KMS-11 (cell line): Measurements from ENCODE around the gene IL20RB.
"Not testable (repeated sequence)": the region's sequence is repeated elsewhere in the genome, so short reads cannot be mapped to it uniquely, and the experiment has no call there.

Experiments used
- H2AFZ ChIP-seq: fragments of 200-600 bp; sonication (generic); 2 replicates; pipeline ENCODE4 v1.6.1; 2016; ENCODE audit warnings: antibody characterized with exemption, mixed run types, low read depth
- H3K27ac ChIP-seq: fragments of 200-600 bp; sonication (generic); 2 replicates; pipeline ENCODE4 v1.6.1; 2016; ENCODE audit warnings: mild to moderate bottlenecking, mixed run types
- H3K27me3 ChIP-seq: fragments of 200-600 bp; sonication (generic); 2 replicates; pipeline ENCODE4 v1.6.1; 2017; ENCODE audit warnings: mild to moderate bottlenecking, low read depth, mixed run types, moderate library complexity; ENCODE audit not compliant: insufficient read depth
- H3K36me3 ChIP-seq: fragments of 200-600 bp; sonication (generic); 2 replicates; pipeline ENCODE4 v1.6.1; 2017; ENCODE audit warnings: mild to moderate bottlenecking, mixed run types; ENCODE audit not compliant: insufficient read depth
- H3K4me1 ChIP-seq: fragments of 200-600 bp; sonication (generic); 2 replicates; pipeline ENCODE4 v1.6.1; 2016; ENCODE audit warnings: mild to moderate bottlenecking, low read depth, mixed run types; ENCODE audit not compliant: poor library complexity, severe bottlenecking
- H3K4me2 ChIP-seq: fragments of 200-600 bp; sonication (generic); 2 replicates; pipeline ENCODE4 v1.7.0; 2016; ENCODE audit warnings: mild to moderate bottlenecking, mixed run types
- H3K4me3 ChIP-seq: fragments of 200-600 bp; sonication (generic); IDR thresholded peaks from 2 replicates; pipeline ENCODE4 v1.6.1; 2017; ENCODE audit warnings: low read depth, low read length, mixed read lengths; ENCODE audit not compliant: insufficient read depth
- H3K79me2 ChIP-seq: fragments of 200-600 bp; sonication (generic); 2 replicates; pipeline ENCODE4 v1.6.1; 2016; ENCODE audit warnings: low read depth, mixed run types; ENCODE audit not compliant: insufficient read depth
- H3K9ac ChIP-seq: fragments of 200-600 bp; sonication (generic); 2 replicates; pipeline ENCODE4 v1.6.1; 2016; ENCODE audit warnings: mild to moderate bottlenecking, mixed run types
- H4K20me1 ChIP-seq: fragments of 200-600 bp; sonication (generic); 2 replicates; pipeline ENCODE4 v1.6.1; 2016; ENCODE audit warnings: mild to moderate bottlenecking, mixed run types; ENCODE audit not compliant: insufficient read depth
- TF ChIP-seq, protein P1 (sequence below): fragments of 200-600 bp; sonication (generic); conservative IDR thresholded peaks from 2 replicates; pipeline ENCODE4 v1.6.1; 2017; ENCODE audit warnings: low read depth, mild to moderate bottlenecking, antibody characterized with exemption, low read length, moderate library complexity, mixed read lengths

Gene IL20RB

DNA sequence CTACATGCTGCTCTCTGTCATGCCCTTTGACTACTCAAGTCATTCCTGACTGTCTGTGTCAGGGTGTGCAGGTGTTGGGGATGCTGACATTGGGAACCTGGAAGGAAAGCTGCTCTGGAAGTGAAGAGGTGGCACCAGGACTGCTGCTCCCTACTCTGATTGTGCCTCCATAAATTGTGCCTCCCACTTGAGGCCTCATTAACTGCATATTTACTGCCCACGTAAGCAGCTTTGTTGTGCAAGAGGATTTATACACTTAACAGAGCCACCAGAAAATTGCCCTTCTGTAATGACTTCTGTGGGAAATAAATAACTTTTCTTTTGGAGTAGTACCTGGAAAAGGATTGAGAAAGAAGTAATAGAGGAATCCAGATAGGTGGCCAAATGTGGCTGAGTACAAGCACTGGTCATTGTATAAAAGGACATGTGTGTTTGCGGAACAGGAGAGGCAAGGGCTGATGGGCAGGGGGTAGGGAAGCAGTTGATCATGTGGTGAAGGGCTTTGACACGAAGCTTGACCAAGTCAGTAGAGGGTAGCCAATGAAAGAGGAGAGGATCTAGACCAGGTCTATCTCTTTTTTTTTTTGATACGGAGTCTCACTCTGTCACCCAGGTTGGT, 24.8 kb downstream of the IL20RB start:
- Histone ChIP-seq H3K4me2 (no peak overlapping the region), H3K79me2 (no peaks in the 10 kb centered on the region), H3K4me1 (peaks cover 8% of the 10 kb centered on the region), H4K20me1 (no peaks in the 10 kb centered on the region), H3K27ac (no peak overlapping the region), H3K9ac (no peak overlapping the region), H2AFZ (no peak overlapping the region), H3K36me3 (no peaks in the 10 kb centered on the region), H3K27me3 (no peaks in the 10 kb centered on the region), H3K4me3 (no peak overlapping the region)
- TF ChIP-seq, protein P1, sequence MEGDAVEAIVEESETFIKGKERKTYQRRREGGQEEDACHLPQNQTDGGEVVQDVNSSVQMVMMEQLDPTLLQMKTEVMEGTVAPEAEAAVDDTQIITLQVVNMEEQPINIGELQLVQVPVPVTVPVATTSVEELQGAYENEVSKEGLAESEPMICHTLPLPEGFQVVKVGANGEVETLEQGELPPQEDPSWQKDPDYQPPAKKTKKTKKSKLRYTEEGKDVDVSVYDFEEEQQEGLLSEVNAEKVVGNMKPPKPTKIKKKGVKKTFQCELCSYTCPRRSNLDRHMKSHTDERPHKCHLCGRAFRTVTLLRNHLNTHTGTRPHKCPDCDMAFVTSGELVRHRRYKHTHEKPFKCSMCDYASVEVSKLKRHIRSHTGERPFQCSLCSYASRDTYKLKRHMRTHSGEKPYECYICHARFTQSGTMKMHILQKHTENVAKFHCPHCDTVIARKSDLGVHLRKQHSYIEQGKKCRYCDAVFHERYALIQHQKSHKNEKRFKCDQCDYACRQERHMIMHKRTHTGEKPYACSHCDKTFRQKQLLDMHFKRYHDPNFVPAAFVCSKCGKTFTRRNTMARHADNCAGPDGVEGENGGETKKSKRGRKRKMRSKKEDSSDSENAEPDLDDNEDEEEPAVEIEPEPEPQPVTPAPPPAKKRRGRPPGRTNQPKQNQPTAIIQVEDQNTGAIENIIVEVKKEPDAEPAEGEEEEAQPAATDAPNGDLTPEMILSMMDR = no peak

GRCh38 chr3:136984837-136985236, 27.1 kb downstream of the IL20RB start:
- Histone ChIP-seq H3K4me2 (no peak overlapping the region), H3K79me2 (no peaks in the 10 kb centered on the region), H3K4me1 (no peaks in the 10 kb centered on the region), H2AFZ (no peak overlapping the region), H3K9ac (no peak overlapping the region), H4K20me1 (no peaks in the 10 kb centered on the region), H3K4me3 (no peak overlapping the region), H3K27ac (no peak overlapping the region), H3K36me3 (no peaks in the 10 kb centered on the region), H3K27me3 (no peaks in the 10 kb centered on the region)
- TF ChIP-seq, protein P1 = no peak

DNA sequence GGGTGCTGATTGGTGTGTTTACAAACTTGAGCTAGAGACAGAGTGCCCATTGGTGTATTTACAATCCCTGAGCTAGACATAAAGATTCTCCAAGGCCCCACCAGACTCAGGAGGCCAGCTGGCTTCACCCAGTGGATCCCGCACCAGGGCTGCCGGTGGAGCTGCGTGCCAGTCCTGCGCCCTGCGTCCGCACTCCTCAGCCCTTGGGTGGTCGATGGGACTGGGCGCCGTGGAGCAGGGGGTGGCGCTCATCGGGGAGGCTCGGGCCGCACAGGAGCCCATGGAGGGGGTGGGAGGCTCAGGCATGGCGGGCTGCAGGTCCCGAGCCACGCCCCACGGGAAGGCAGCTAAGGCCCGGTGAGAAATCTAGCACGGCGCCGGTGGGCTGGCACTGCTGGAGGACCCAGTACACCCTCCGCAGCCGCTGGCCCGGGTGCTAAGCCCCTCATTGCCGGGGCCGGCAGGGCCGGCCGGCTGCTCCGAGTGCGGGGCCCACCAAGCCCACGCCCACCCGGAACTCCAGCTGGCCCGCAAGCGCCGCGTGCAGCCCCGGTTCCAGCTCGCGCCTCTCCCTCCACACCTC, 29.7 kb downstream of the IL20RB start:
- not testable (repeated sequence) for H3K27me3 ChIP-seq, H3K79me2 ChIP-seq, H2AFZ ChIP-seq, H3K4me1 ChIP-seq, H3K9ac ChIP-seq, H3K36me3 ChIP-seq, H3K27ac ChIP-seq, H4K20me1 ChIP-seq, H3K4me3 ChIP-seq, H3K4me2 ChIP-seq

GRCh38 chr3:136988651-136989050, 30.9 kb downstream of the IL20RB start:
- H3K27ac ChIP-seq = no peak overlapping the region
- TF ChIP-seq, protein P1 = no peak
- H3K36me3 ChIP-seq = no peaks in the 10 kb centered on the region
- H4K20me1 ChIP-seq = no peaks in the 10 kb centered on the region
- H3K9ac ChIP-seq = no peak overlapping the region
- H2AFZ ChIP-seq = no peak overlapping the region
- H3K79me2 ChIP-seq = no peaks in the 10 kb centered on the region
- H3K27me3 ChIP-seq = no peaks in the 10 kb centered on the region
- no peak overlapping the region for H3K4me3 ChIP-seq
- H3K4me2 ChIP-seq = no peak overlapping the region
- no peaks in the 10 kb centered on the region for H3K4me1 ChIP-seq

- no peaks in the 10 kb centered on the region for H3K79me2 ChIP-seq
- H3K27ac ChIP-seq = no peak overlapping the region
- TF ChIP-seq, protein P1 = no peak
- H4K20me1 ChIP-seq = no peaks in the 10 kb centered on the region
- H3K27me3 ChIP-seq = no peaks in the 10 kb centered on the region
- no peak overlapping the region for H3K4me2 ChIP-seq
- H3K4me1 ChIP-seq = no peaks in the 10 kb centered on the region
- no peak overlapping the region for H3K4me3 ChIP-seq
- H3K36me3 ChIP-seq = no peaks in the 10 kb centered on the region
- no peak overlapping the region for H3K9ac ChIP-seq
- no peak overlapping the region for H2AFZ ChIP-seq
Observed at GRCh38 chr3:136989781-136990524, 32.2 kb downstream of the IL20RB start.
